IMR-90 (cell line): ENCODE measurements around the gene GZF1. TPM values are rescaled to one million over a fixed set of nuclear protein-coding genes. Genes with fewer than 3 reads are reported as not detected.

Experiments used
- microRNA-seq, 2 experiments: library from miRNA; stranded (forward) in 1 of 2; unstranded in 1 of 2; fragments of 10-50 nt in 1 of 2; fragments of <30 nt in 1 of 2; gene quantifications in 1 of 2; microRNA quantifications in 1 of 2; one replicate each; pipeline versions ENCODE3 to v1.1.0; 2013 to 2020; ENCODE audit not compliant: insufficient read depth in 1 of 2, insufficient read length in 1 of 2, unreplicated experiment in 1 of 2
- polyA plus RNA-seq, 3 experiments: library from polyadenylated mRNA; depleted of rRNA; stranded (reverse); fragments of >200 nt; gene quantifications; 2 replicates each; pipeline ENCODE4 v1.2.3, GENCODE V29; 2012; ENCODE audit warnings: low replicate concordance in 1 of 3
- small RNA-seq, 5 experiments: library from RNA; depleted of rRNA; stranded (forward); fragments of <200 nt; gene quantifications; one replicate each; pipeline ENCODE3, GENCODE V24; 2012
- total RNA-seq: library from RNA; depleted of rRNA; stranded (reverse); fragments of >200 nt; gene quantifications from 2 replicates; pipeline ENCODE4 v1.2.3, GENCODE V29; 2012; rRNA removed

GZF1 gene
- total and polyA plus RNA-seq, 2 of the 4 experiments (the other 2 are of a cell fraction): 23.7 to 24.7 TPM

Small RNA genes within 50 kb of the gene (microRNA-seq; reads per million reads assigned to microRNA genes)
- gene RNA5SP479 (ENCODE audit: insufficient read depth, insufficient read length): not detected

Small RNA genes within 50 kb of the gene (small RNA-seq; reads per million reads assigned to genes)
- 0 reads per million in 5 experiments for gene RNA5SP479

Other genes with a start within 250 kb of the GZF1 start
- gene NXT1, start 11.4 kb upstream of the GZF1 start, total RNA-seq: 25.5 and 25.8 TPM in 2 replicates
- 23.6 and 27.0 TPM in 2 replicates for gene NXT1, start 11.4 kb upstream of the GZF1 start, polyA plus RNA-seq (2012; rRNA removed)
- 3.9 and 5.2 TPM in 2 replicates for gene NAPB, start 59.3 kb downstream of the GZF1 start, total RNA-seq
- 2.8 and 4.4 TPM in 2 replicates for gene NAPB, start 59.3 kb downstream of the GZF1 start, polyA plus RNA-seq (2012; rRNA removed)
- gene CSTL1, start 77.5 kb downstream of the GZF1 start, total RNA-seq: not detected in 2 replicates
- not detected in 2 replicates for gene CSTL1, start 77.5 kb downstream of the GZF1 start, polyA plus RNA-seq (2012; rRNA removed)
- not detected in 2 replicates for gene CST11, start 90.7 kb downstream of the GZF1 start, total RNA-seq
- gene CST11, start 90.7 kb downstream of the GZF1 start, polyA plus RNA-seq (2012; rRNA removed): not detected in 2 replicates
- not detected in 2 replicates for gene CST8, start 128.9 kb downstream of the GZF1 start, total RNA-seq
- gene CST8, start 128.9 kb downstream of the GZF1 start, polyA plus RNA-seq (2012; rRNA removed): not detected in 2 replicates
- gene CST9L, start 206.3 kb downstream of the GZF1 start, total RNA-seq: not detected in 2 replicates
- not detected in 2 replicates for gene CST9L, start 206.3 kb downstream of the GZF1 start, polyA plus RNA-seq (2012; rRNA removed)
- gene CST9, start 243.7 kb downstream of the GZF1 start, total RNA-seq: not detected in 2 replicates
- not detected in 2 replicates for gene CST9, start 243.7 kb downstream of the GZF1 start, polyA plus RNA-seq (2012; rRNA removed)